T1000 (cell line): Measurements from ENCODE around the gene LMTK3.

ENCODE experiments used
- DNase-seq: peaks from one replicate; lab custom pipeline; 2025; ENCODE audit warnings: mixed read lengths; lab: John Stamatoyannopoulos, UW

LMTK3 gene

DNA sequence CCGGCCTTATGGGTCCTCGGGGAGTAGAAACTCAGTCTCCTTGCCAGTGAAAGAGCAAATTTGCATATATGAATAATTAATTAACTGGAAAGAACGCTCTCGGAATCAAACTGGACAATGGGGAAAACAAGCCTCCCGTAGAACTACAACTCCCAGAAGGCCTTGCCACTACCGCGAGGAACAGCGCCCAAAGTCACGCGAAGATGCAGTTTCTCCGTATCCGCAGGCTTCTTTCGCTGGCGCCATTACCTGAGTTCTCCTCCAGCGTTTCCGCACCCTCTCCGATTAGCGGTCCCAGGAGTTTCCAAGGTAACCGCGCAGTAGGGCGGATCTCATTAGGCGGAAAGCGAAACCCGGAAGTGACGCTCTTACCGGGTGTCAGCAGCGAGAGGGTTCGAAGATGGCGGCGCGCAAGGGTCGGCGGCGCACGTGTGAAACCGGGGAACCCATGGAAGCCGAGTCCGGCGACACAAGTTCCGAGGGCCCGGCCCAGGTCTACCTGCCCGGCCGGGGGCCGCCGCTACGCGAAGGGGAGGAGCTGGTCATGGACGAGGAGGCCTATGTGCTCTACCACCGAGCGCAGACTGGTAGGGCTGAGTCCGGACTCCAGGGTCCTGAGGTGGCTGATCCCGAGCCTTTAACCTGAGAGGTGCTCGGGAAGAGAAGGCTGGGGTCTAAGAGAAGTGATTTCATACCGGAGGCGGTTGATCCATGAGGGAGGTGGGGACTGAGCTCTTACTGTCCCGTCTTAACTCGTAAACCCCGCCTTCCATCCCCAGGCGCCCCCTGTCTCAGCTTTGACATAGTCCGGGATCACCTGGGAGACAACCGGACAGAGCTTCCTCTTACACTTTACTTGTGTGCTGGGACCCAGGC, 65.8 kb downstream of the LMTK3 start, which contains the start of gene GRWD1:
GRWD1 (plus strand) TSS at position 378 of the 876 bp plus-strand sequence; CDS start at position 401, 23 bp downstream.
- DNase-seq: peak; percentile 85

DNA sequence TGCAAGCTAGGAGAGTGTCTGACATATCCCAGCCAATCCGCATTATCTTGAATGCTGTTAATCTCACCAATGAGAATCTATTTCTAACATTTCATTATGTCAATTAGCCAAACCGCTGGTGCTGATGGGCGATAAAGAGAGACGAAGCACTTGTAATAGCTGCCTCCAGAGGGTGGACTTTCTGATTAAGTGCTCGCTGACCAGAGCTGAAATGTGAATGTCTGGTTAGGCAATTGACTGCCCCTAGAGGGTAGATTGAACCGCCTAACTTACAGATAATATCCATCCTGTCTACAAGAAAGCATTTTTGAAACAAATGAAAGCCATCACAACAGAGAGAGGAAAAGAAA, 66.4 kb downstream of the LMTK3 start:
- peak; percentile 64 for DNase-seq

DNA sequence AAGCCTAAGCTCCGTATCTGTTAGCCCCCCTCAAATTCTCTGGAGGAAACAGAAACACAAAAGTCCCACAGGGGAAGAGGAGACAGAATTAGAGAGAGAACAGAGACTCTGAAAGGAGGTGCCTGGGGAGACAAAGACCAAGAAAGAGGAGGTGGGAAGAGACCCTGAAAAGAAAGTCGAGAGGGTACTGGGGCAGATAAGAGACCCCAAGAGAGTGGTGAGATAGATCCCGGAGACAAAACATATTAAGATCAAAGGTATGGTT, 66.8 kb downstream of the LMTK3 start:
- DNase-seq: no peak

DNA sequence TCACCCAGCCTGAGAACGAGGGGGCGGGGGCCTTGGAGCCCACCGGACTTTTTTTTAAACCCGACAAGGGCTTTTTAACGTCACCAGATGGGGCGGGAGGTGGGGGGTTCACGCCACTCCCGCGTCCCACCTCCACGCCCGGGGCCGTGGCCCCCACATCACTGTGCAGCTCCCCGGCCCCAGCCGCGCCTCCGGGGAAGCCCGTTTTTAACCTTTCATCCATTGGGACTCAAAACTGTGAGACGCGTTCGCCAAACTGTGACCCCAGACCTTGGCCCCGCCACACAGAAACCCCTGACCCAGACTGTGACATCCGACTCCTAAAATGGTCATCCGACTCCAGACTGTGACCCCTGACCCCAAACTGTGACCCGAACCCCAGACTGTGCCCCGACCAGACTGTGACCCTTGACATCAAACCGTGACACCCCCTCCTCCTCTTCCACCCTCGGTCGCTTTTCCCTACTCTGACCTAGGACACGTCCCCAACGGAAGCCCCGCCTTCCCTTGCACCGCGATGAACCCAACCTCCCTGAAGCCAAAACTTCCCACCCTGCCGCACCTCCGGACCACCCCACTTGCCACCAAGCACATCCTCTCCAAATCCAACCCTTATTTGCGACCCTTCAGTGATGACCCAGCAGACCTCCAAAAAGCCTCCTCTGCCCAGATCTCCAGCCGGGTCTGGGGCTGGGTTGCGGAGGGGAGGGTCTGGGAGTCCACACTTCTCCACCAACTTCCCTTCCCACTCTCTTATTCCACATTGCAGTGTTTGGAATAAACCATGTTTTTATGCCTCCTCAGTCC, 67.3 kb downstream of the LMTK3 start:
- no peak for DNase-seq

DNA sequence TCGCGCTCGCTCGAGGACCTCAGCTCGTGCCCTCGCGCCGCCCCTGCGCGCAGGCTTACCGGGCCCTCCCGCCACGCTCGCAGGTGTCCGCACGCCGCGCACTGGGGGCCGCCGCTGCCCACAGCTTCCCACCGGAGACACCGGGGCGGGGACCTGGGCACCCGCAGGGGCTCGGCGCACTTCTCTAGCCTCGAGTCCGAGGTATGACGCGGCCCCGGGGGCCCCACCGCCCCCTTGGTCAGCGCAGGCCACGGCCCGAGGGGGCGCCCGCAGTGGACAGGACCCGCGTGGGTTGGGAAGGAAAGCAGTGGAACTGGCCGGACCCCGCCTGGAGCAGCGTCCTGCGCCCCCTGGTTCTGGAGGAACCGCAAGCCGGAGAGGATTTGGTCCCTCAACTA, 67.9 kb downstream of the LMTK3 start:
- no peak for DNase-seq

DNA sequence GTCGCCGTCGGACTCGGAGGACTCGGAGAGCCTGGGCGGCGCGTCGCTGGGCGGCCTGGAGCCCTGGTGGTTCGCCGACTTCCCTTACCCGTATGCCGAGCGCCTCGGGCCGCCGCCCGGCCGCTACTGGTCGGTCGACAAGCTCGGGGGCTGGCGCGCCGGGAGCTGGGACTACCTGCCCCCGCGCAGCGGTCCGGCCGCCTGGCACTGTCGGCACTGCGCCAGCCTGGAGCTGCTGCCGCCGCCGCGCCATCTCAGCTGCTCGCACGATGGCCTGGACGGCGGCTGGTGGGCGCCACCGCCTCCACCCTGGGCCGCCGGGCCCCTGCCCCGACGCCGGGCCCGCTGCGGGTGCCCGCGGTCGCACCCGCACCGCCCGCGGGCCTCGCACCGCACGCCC, 68.4 kb downstream of the LMTK3 start:
- DNase-seq: no peak

DNA sequence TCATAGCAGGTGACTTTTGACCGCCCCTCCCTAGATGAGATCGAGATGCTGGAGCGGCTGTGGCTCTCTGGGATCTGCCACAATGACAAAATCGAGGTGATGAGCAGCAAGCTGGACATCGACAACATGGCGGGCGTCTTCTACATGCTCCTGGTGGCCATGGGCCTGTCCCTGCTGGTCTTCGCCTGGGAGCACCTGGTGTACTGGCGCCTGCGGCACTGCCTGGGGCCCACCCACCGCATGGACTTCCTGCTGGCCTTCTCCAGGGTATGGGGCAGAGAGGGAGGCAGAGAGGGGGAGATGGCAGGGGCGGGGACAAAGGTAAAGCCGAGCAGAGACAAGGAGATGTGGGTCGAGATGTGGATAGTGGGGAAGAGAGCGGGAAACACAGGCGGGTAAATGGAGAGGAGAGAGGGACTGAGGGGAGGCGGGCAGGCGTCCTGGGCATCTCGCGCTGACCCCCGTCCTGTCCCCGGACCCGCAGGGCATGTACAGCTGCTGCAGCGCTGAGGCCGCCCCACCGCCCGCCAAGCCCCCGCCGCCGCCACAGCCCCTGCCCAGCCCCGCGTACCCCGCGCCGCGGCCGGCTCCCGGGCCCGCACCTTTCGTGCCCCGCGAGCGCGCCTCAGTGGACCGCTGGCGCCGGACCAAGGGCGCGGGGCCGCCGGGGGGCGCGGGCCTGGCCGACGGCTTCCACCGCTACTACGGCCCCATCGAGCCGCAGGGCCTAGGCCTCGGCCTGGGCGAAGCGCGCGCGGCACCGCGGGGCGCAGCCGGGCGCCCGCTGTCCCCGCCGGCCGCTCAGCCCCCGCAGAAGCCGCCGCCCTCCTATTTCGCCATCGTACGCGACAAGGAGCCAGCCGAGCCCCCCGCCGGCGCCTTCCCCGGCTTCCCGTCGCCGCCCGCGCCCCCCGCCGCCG, 69.3 kb downstream of the LMTK3 start:
- no peak for DNase-seq

DNA sequence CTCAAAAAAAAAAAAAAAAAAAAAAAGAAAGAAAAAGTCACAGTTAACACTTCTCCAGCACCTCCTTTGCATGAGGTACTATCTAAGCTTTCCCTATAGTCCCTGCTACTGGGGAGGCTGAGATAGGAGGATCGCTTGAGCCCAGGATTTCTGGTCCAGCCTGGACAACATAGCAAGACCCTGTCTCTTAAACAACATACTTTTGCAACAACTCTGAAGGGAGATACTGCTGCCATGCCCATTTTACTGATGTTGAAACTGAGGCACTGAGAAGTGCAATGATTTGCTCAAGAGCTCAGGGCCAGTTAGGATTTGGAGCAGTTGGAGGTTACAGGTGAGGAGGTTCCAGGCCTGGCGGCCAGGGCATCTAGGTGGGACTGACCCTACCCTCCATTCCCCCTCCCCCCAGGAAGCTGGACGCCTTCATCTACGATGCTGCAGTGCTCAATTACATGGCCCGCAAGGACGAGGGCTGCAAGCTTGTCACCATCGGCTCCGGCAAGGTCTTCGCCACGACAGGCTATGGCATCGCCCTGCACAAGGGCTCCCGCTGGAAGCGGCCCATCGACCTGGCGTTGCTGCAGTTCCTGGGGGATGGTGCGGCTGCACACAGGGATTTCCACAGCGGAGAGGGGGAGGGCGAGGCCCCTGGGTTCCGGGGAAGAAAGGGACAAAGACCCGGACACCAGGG, 70.1 kb downstream of the LMTK3 start:
- DNase-seq: no peak

DNA sequence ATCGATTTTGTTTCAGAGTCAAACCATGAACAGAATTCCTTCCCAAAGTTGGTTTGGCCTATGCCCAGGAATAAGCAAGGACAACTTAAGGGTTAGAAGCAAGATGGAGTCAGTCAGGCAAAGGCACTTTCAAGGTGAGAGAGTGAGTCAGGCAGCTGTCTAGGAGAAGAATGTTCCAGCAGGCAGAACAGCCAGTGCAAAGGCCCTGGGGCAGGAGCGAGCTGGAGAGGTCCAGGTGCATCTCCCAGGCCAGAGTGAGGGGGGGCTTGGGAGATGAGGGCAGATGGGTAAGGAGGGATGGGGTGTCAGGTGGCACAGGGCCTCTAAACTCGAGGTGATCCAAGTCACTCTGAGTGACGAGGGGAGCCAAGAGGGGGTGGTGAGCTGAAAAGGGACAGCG, 75.0 kb downstream of the LMTK3 start:
- DNase-seq: no peak
